ENCODE measurements around the gene DACH2. TPM values are rescaled to one million over a fixed set of nuclear protein-coding genes. Genes with fewer than 3 reads are reported as not detected.

Gene DACH2
- polyA plus RNA-seq, 4 donors = 0.19 to 2.0 TPM; not detected in 2

Other genes with a start within 250 kb of the DACH2 start
- gene CHM, start 100.9 kb upstream of the DACH2 start, polyA plus RNA-seq = 10 to 100 TPM in 1 of 4 donors, 1 to 10 TPM in 3; 5.6 to 15.6 (median 7.1) TPM